Panc1 (cell line): ENCODE results near the gene C1QL3.

Source experiments
- TF ChIP-seq, protein P1 (sequence below): fragments of 450-650 bp; IDR thresholded peaks from 2 replicates; pipeline ENCODE4 v1.5.1; 2017; ENCODE audit warnings: mild to moderate bottlenecking
- TF ChIP-seq, protein P2 (sequence below), 2 experiments: IDR thresholded peaks; 2 replicates each; pipeline ENCODE4 v1.6.1; 2011 to 2012; ENCODE audit warnings: low read depth in 2 of 2, control low read depth in 1 of 2, low read length in 1 of 2, mild to moderate bottlenecking in 1 of 2, moderate library complexity in 1 of 2; ENCODE audit not compliant: insufficient read depth in 1 of 2

DNA sequence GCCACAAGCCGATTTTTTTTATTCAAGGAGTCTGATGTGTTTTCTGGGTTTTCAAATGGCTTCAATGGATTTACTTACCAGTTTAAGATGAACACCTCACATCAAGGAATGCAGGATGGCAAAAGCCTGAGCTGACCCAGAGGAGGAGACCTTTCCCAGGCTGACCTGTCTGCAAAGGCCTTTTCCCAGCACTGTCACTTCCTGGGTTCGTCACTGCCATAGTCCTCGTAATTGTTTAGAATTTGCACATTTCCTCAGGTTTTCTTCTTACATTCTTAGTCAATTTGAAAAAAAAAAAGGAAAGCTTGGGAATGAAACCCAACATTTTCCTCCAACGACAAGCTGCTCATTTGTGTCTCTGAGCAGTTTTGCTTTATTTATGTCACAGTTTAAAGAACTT lies 42.9 kb downstream of the C1QL3 start:
- TF ChIP-seq, protein P1, sequence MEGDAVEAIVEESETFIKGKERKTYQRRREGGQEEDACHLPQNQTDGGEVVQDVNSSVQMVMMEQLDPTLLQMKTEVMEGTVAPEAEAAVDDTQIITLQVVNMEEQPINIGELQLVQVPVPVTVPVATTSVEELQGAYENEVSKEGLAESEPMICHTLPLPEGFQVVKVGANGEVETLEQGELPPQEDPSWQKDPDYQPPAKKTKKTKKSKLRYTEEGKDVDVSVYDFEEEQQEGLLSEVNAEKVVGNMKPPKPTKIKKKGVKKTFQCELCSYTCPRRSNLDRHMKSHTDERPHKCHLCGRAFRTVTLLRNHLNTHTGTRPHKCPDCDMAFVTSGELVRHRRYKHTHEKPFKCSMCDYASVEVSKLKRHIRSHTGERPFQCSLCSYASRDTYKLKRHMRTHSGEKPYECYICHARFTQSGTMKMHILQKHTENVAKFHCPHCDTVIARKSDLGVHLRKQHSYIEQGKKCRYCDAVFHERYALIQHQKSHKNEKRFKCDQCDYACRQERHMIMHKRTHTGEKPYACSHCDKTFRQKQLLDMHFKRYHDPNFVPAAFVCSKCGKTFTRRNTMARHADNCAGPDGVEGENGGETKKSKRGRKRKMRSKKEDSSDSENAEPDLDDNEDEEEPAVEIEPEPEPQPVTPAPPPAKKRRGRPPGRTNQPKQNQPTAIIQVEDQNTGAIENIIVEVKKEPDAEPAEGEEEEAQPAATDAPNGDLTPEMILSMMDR, result no peak
- TF ChIP-seq, protein P2, sequence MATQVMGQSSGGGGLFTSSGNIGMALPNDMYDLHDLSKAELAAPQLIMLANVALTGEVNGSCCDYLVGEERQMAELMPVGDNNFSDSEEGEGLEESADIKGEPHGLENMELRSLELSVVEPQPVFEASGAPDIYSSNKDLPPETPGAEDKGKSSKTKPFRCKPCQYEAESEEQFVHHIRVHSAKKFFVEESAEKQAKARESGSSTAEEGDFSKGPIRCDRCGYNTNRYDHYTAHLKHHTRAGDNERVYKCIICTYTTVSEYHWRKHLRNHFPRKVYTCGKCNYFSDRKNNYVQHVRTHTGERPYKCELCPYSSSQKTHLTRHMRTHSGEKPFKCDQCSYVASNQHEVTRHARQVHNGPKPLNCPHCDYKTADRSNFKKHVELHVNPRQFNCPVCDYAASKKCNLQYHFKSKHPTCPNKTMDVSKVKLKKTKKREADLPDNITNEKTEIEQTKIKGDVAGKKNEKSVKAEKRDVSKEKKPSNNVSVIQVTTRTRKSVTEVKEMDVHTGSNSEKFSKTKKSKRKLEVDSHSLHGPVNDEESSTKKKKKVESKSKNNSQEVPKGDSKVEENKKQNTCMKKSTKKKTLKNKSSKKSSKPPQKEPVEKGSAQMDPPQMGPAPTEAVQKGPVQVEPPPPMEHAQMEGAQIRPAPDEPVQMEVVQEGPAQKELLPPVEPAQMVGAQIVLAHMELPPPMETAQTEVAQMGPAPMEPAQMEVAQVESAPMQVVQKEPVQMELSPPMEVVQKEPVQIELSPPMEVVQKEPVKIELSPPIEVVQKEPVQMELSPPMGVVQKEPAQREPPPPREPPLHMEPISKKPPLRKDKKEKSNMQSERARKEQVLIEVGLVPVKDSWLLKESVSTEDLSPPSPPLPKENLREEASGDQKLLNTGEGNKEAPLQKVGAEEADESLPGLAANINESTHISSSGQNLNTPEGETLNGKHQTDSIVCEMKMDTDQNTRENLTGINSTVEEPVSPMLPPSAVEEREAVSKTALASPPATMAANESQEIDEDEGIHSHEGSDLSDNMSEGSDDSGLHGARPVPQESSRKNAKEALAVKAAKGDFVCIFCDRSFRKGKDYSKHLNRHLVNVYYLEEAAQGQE (IDR thresholded peaks at IDR 0.05; ENCODE audit: insufficient read depth in 1 of 2, low read depth in 2 of 2, low read length in 1 of 2), result no peak
